Measurements from ENCODE around the gene ITGA2.

- TF ChIP-seq TAF1 (IDR thresholded peaks at IDR 0.05; ENCODE audit: borderline replicate concordance, insufficient read depth, low read length) (no peak), REST (IDR thresholded peaks at IDR 0.05; ENCODE audit: insufficient read depth in 1 of 2, low read depth in 2 of 2, low read length in 2 of 2) (no peak), SIN3A (IDR thresholded peaks at IDR 0.05; ENCODE audit: borderline replicate concordance, insufficient read depth, low read length) (no peak)
These were observed 64.2 kb downstream of the ITGA2 start for GRCh38 chr5:53053364-53053763.

All from PFSK-1 (cell line).